Activated naive CD8-positive, alpha-beta T cell treated with anti-CD3 and anti-CD28 coated beads, Interleukin-2, amount 50 U/mL, for 16 hours (primary cell): Measurements from ENCODE around the gene C11orf87.

Experiments
- DNase-seq: peaks from one replicate; pipeline ENCODE4 v3.0.0-alpha.2; 2020; ENCODE audit warnings: low read depth, low spot score

The C11orf87 gene

GRCh38 chr11:109439684-109440083 lies 17.7 kb downstream of the C11orf87 start:
- no peak for DNase-seq

- no peak for DNase-seq
Observed at GRCh38 chr11:109443052-109443451, 21.1 kb downstream of the C11orf87 start.

- no peak for DNase-seq
Observed at GRCh38 chr11:109454857-109455256, 32.9 kb downstream of the C11orf87 start.
